H1 (cell line): ENCODE data around the gene LIG4. TPM values are rescaled to one million over a fixed set of nuclear protein-coding genes. Genes with fewer than 3 reads are reported as not detected.

Experiments used
- CTCF ChIA-PET: fragments of 300-600 bp; sonication (Branson Sonifier 250); formaldehyde crosslinking; loops from one replicate; lab custom pipeline; 2021; ENCODE audit not compliant: partially characterized antibody; lab: Charles Lee
- POLR2A ChIA-PET: fragments of 300-600 bp; sonication (Branson Sonifier 250); formaldehyde crosslinking; loops from one replicate; lab custom pipeline; 2021; ENCODE audit warnings: inconsistent platforms; ENCODE audit not compliant: partially characterized antibody; lab: Charles Lee
- DNase-seq, 2 experiments: peaks; one replicate each; pipeline versions ENCODE4 v3.0.0 to v3.0.0-alpha.2; 2010 to 2022; ENCODE audit warnings: low spot score in 2 of 2, low read depth in 1 of 2, mixed read lengths in 1 of 2
- FAIRE-seq: peaks from 2 replicates; lab custom pipeline; 2011; peaks lifted over from hg19 to GRCh38; lab: Jason Lieb, UNC
- H2AFZ ChIP-seq: 2 replicates; pipeline ENCODE4 v1.8.1; 2012; ENCODE audit warnings: low read length, inconsistent platforms
- H2AK5ac ChIP-seq: 2 replicates; pipeline ENCODE4 v1.6.1; 2013; ENCODE audit warnings: low read depth, low read length
- H2BK120ac ChIP-seq: replicated peaks from 2 replicates; pipeline ENCODE3; 2013; ENCODE audit warnings: low read depth, low read length, inconsistent platforms
- H2BK12ac ChIP-seq: 2 replicates; pipeline ENCODE4 v1.6.1; 2013; ENCODE audit warnings: low read depth, low read length
- H2BK15ac ChIP-seq: 2 replicates; pipeline ENCODE4 v1.6.1; 2013; ENCODE audit warnings: low read length
- H2BK20ac ChIP-seq: 2 replicates; pipeline ENCODE4 v1.6.1; 2013; ENCODE audit warnings: low read length
- H2BK5ac ChIP-seq: 2 replicates; pipeline ENCODE4 v1.6.1; 2013; ENCODE audit warnings: low read depth, low read length
- H3K14ac ChIP-seq: 2 replicates; pipeline ENCODE4 v1.6.1; 2013; ENCODE audit warnings: inconsistent platforms; ENCODE audit not compliant: insufficient read length
- H3K18ac ChIP-seq: 2 replicates; pipeline ENCODE4 v1.6.1; 2013; ENCODE audit warnings: low read length; ENCODE audit errors: extremely low read depth
- H3K23ac ChIP-seq: 2 replicates; pipeline ENCODE4 v1.6.1; 2013; ENCODE audit warnings: inconsistent platforms; ENCODE audit not compliant: insufficient read length
- H3K23me2 ChIP-seq: 2 replicates; pipeline ENCODE4 v1.6.1; 2013; ENCODE audit warnings: low read depth, low read length
- H3K27ac ChIP-seq: 2 replicates; pipeline ENCODE4 v1.6.1; 2011; ENCODE audit warnings: low read depth, low read length, inconsistent platforms
- H3K27me3 ChIP-seq, 4 experiments: replicated peaks in 1 of 4; 1 replicate in 1 of 4; 2 replicates in 3 of 4; pipeline versions ENCODE4 v1.6.1 to v1.8.1; 2011 to 2013; ENCODE audit warnings: low read length in 3 of 4, mild to moderate bottlenecking in 3 of 4, inconsistent platforms in 2 of 4, mixed read lengths in 2 of 4, moderate library complexity in 1 of 4; ENCODE audit not compliant: control insufficient read depth in 3 of 4, insufficient read depth in 3 of 4; ENCODE audit errors: extremely low read depth in 1 of 4
- H3K36me3 ChIP-seq, 4 experiments: 2 replicates each; pipeline versions ENCODE4 v1.6.1 to v1.8.1; 2011 to 2013; ENCODE audit warnings: mild to moderate bottlenecking in 4 of 4, low read length in 3 of 4, moderate library complexity in 2 of 4, control low read depth in 1 of 4, inconsistent platforms in 1 of 4; ENCODE audit not compliant: insufficient read depth in 4 of 4, control insufficient read depth in 2 of 4
- H3K4ac ChIP-seq: replicated peaks from 2 replicates; pipeline ENCODE3; 2013; ENCODE audit warnings: low read length, low read depth, mixed read lengths, inconsistent platforms; ENCODE audit not compliant: insufficient read length
- H3K4me1 ChIP-seq, 4 experiments: replicated peaks in 1 of 4; 1 replicate in 1 of 4; 2 replicates in 3 of 4; pipeline versions ENCODE4 v1.6.1 to v1.8.1; 2011 to 2013; ENCODE audit warnings: low read length in 3 of 4, inconsistent platforms in 2 of 4, mixed read lengths in 1 of 4; ENCODE audit not compliant: insufficient read depth in 4 of 4, control insufficient read depth in 3 of 4
- H3K4me2 ChIP-seq, 2 experiments: 2 replicates each; pipeline versions ENCODE4 v1.6.1 to v1.8.1; 2011 to 2013; ENCODE audit warnings: low read depth in 2 of 2, low read length in 2 of 2, control low read depth in 1 of 2, inconsistent platforms in 1 of 2, mild to moderate bottlenecking in 1 of 2; ENCODE audit not compliant: insufficient read depth in 1 of 2
- H3K4me3 ChIP-seq, 4 experiments: fragments of 200-600, 300-600 bp in 1 of 4; sonication (generic), shearing (Covaris generic), sonication (Bioruptor Twin) in 1 of 4; 2 replicates each; pipeline versions ENCODE4 v1.5.1 to v1.8.1; 2011 to 2016; ENCODE audit warnings: low read length in 4 of 4, low read depth in 3 of 4, control low read depth in 2 of 4, inconsistent platforms in 2 of 4, mild to moderate bottlenecking in 2 of 4, mixed read lengths in 1 of 4, moderate library complexity in 1 of 4; ENCODE audit not compliant: insufficient read depth in 2 of 4; ENCODE audit errors: extremely low read depth in 1 of 4
- H3K56ac ChIP-seq: replicated peaks from 2 replicates; pipeline ENCODE3; 2013; ENCODE audit warnings: low read depth, mild to moderate bottlenecking, mixed read lengths, low read length, inconsistent platforms; ENCODE audit not compliant: insufficient read length
- H3K79me1 ChIP-seq: 2 replicates; pipeline ENCODE4 v1.6.1; 2013; ENCODE audit warnings: low read depth, low read length, control low read depth
- H3K79me2 ChIP-seq, 2 experiments: 2 replicates each; pipeline versions ENCODE4 v1.6.1 to v1.8.1; 2012 to 2013; ENCODE audit warnings: low read length in 2 of 2, mild to moderate bottlenecking in 2 of 2, inconsistent platforms in 1 of 2; ENCODE audit not compliant: insufficient read depth in 2 of 2, control insufficient read depth in 1 of 2
- H3K9ac ChIP-seq, 4 experiments: replicated peaks in 1 of 4; 1 replicate in 1 of 4; 2 replicates in 3 of 4; pipeline versions ENCODE4 v1.6.1 to v1.8.1; 2011 to 2013; ENCODE audit warnings: low read depth in 3 of 4, low read length in 3 of 4, control low read depth in 2 of 4, mild to moderate bottlenecking in 2 of 4, moderate library complexity in 2 of 4, inconsistent platforms in 1 of 4; ENCODE audit errors: extremely low read depth in 1 of 4
- H3K9me3 ChIP-seq, 2 experiments: 2 replicates each; pipeline versions ENCODE4 v1.6.1 to v1.8.1; 2012 to 2013; ENCODE audit warnings: mild to moderate bottlenecking in 2 of 2, moderate library complexity in 2 of 2, control low read depth in 1 of 2, inconsistent platforms in 1 of 2, low read depth in 1 of 2, low read length in 1 of 2, mixed read lengths in 1 of 2; ENCODE audit not compliant: insufficient read depth in 2 of 2
- H4K20me1 ChIP-seq, 2 experiments: replicated peaks in 1 of 2; 2 replicates each; pipeline versions ENCODE3 to v1.8.1; 2011 to 2013; ENCODE audit warnings: inconsistent platforms in 2 of 2, low read length in 2 of 2, mild to moderate bottlenecking in 1 of 2; ENCODE audit not compliant: insufficient read depth in 2 of 2, control insufficient read depth in 1 of 2
- H4K5ac ChIP-seq: 2 replicates; pipeline ENCODE4 v1.6.1; 2013; ENCODE audit warnings: low read length, low read depth, mixed read lengths, inconsistent platforms; ENCODE audit not compliant: insufficient read length
- H4K8ac ChIP-seq: 2 replicates; pipeline ENCODE4 v1.8.0; 2013; ENCODE audit warnings: mild to moderate bottlenecking, moderate library complexity, low read length, inconsistent platforms; ENCODE audit not compliant: insufficient read depth; ENCODE audit errors: extremely low read depth
- H4K91ac ChIP-seq: replicated peaks from 2 replicates; pipeline ENCODE3; 2013; ENCODE audit warnings: low read length, mixed read lengths, inconsistent platforms; ENCODE audit not compliant: insufficient read length
- CTBP2 ChIP-seq: IDR thresholded peaks from 2 replicates; pipeline ENCODE4 v1.7.0; 2011; ENCODE audit warnings: borderline replicate concordance, mild to moderate bottlenecking, moderate library complexity, mixed read lengths, low read length; ENCODE audit not compliant: insufficient read depth, insufficient read length
- HDAC2 ChIP-seq, 2 experiments: fragments of 300-600 bp in 1 of 2; sonication (generic) in 1 of 2; IDR thresholded peaks; 2 replicates each; pipeline ENCODE4 v1.6.1; 2011 to 2012; ENCODE audit warnings: low read depth in 2 of 2, low read length in 2 of 2, mild to moderate bottlenecking in 2 of 2, moderate library complexity in 2 of 2, borderline replicate concordance in 1 of 2, inconsistent platforms in 1 of 2
- PHF8 ChIP-seq: fragments of 200-600 bp; sonication (generic); conservative IDR thresholded peaks from 2 replicates; pipeline ENCODE4 v1.7.1; 2012; ENCODE audit warnings: low read depth, mild to moderate bottlenecking, inconsistent platforms, low read length, moderate library complexity
- RAD21 ChIP-seq, 2 experiments: IDR thresholded peaks in 1 of 2; conservative IDR thresholded peaks in 1 of 2; 2 replicates each; pipeline ENCODE4 v1.6.1; 2011; ENCODE audit warnings: low read depth in 2 of 2, low read length in 2 of 2, improper control_type of control experiment in 1 of 2, inconsistent platforms in 1 of 2, mild to moderate bottlenecking in 1 of 2, moderate library complexity in 1 of 2
- SRF ChIP-seq: IDR thresholded peaks from 2 replicates; pipeline ENCODE4 v1.6.1; 2011; ENCODE audit warnings: mild to moderate bottlenecking, low read depth, low read length, moderate library complexity
- WGBS, 2 experiments: shearing (Covaris generic) in 1 of 2; methylation state at CpG; one replicate each; pipeline versions ENCODE4 v1.1.6 to v1.1.7; 2013 to 2015; ENCODE audit warnings: low lambda C conversion rate in 2 of 2, mixed read lengths in 2 of 2, inconsistent platforms in 1 of 2, low coverage in 1 of 2, missing lambda C conversion rate in 1 of 2; ENCODE audit not compliant: insufficient replicate concordance in 2 of 2, insufficient coverage in 1 of 2, insufficient read length in 1 of 2; ENCODE audit errors: extremely low coverage in 1 of 2, missing lambda C conversion rate in 1 of 2; 5-methylcytosine and 5-hydroxymethylcytosine counted together
- polyA plus RNA-seq, 7 experiments: library from polyadenylated mRNA; depleted of rRNA in 3 of 7; stranded (reverse) in 5 of 7; unstranded in 2 of 7; fragments of >200 nt in 5 of 7; fragments of 200-250 nt in 2 of 7; gene quantifications; 1 replicate in 5 of 7; 2 replicates in 1 of 7; 4 replicates in 1 of 7; pipeline versions ENCODE4 v1.2.1 to v1.2.3, GENCODE V29; 2011 to 2013; ENCODE audit warnings: missing spikeins in 2 of 7, mixed read lengths in 2 of 7
- total RNA-seq: library from RNA; stranded (reverse); fragmentation: NEBNext Ultra II Directional; extraction: Animal tissue kit (Norgen Biotek cat#: 25700); gene quantifications from 2 replicates; pipeline ENCODE4 v1.2.1, GENCODE V29; 2021

LIG4 gene
- total and polyA plus RNA-seq, 2 of the 8 experiments (the other 6 are each of a cell fraction or from before 2014, with no cell fraction given) = 1.1 to 4.5 TPM

DNA sequence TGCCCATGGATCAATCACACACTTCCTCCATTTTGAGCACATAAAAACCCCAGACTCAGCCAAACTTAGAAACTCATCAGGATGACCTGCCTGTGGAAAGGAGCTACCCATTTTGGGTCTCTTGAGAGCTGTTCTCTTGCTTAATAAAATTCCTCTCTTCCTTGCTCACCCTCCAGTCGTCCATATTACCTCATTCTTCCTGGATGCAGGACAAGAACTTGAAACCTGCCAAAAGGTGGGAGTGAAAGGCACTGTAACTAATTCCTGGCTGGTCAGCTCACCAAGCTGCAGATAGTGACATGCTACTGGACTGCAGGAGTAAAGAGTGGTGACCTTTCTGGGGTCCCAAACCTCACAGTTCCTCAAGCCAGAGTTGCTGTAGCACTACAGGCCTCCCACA lies 20.2 kb downstream of the LIG4 start:
- no peak overlapping the region for H2BK12ac ChIP-seq
- no peak overlapping the region for H2AK5ac ChIP-seq
- no peak overlapping the region for H4K91ac ChIP-seq
- no peak overlapping the region for H3K18ac ChIP-seq
- H4K5ac ChIP-seq = no peak overlapping the region
- H4K20me1 ChIP-seq = no peaks in the 10 kb centered on the region
- TF ChIP-seq HDAC2 (IDR thresholded peaks at IDR 0.05; ENCODE audit: borderline replicate concordance in 1 of 2, low read depth in 2 of 2, low read length in 2 of 2) (no peak), SRF (no peak), CTBP2 (no peak), RAD21 (IDR thresholded peaks at IDR 0.05 in 1 of 2, conservative IDR thresholded peaks at IDR 0.05 in 1 of 2; ENCODE audit: low read depth in 2 of 2, low read length in 2 of 2) (no peak), PHF8 (no peak)
- 75% methylated on average over 1 of the region's 1 CpG; no CpG with 5 or more reads in 1 of the 2 experiments for WGBS, 2 experiments
- H2AFZ ChIP-seq = no peak overlapping the region
- no peaks in the 10 kb centered on the region for H3K79me1 ChIP-seq
- no peak overlapping the region for H3K23ac ChIP-seq
- no peak for DNase-seq
- ChIA-PET POLR2A (no interaction called here), CTCF (interaction anchor here (0.6 to 1.1 kb wide), 2 partner anchors 14 to 47 kb away, joined by 3 to 4 read pairs; no protein-coding TSS in a partner anchor)
- no peak overlapping the region for H4K8ac ChIP-seq
- H3K27me3 ChIP-seq = no peaks in the 10 kb centered on the region
- no peak overlapping the region for H2BK15ac ChIP-seq
- no peak overlapping the region for H3K4ac ChIP-seq
- no peaks in the 10 kb centered on the region; a peak in 1 of 4 replicates for H3K9me3 ChIP-seq
- H2BK5ac ChIP-seq = no peak overlapping the region
- H3K14ac ChIP-seq = no peak overlapping the region
- H3K23me2 ChIP-seq = no peaks in the 10 kb centered on the region
- H3K9ac ChIP-seq = no peak overlapping the region
- no peak overlapping the region for H3K27ac ChIP-seq
- H3K4me2 ChIP-seq = no peak overlapping the region
- no peaks in the 10 kb centered on the region for H3K4me1 ChIP-seq
- no peak for FAIRE-seq
- H3K56ac ChIP-seq = no peak overlapping the region
- no peaks in the 10 kb centered on the region for H3K36me3 ChIP-seq
- H3K79me2 ChIP-seq = no peaks in the 10 kb centered on the region
- no peak overlapping the region for H3K4me3 ChIP-seq
- H2BK20ac ChIP-seq = no peak overlapping the region
- no peak overlapping the region for H2BK120ac ChIP-seq
